NB4 (cell line): ENCODE data around the gene PRDM15.

ENCODE experiments used
- DNase-seq: peaks from one replicate; pipeline ENCODE4 v3.0.0; 2010; ENCODE audit warnings: low read depth
- H3K4me3 ChIP-seq: one replicate; pipeline ENCODE4 v1.5.1; 2011; ENCODE audit warnings: mild to moderate bottlenecking, low read depth, low read length, moderate library complexity
- CTCF ChIP-seq: IDR thresholded peaks from one replicate; pipeline ENCODE4 v1.5.1; 2012; ENCODE audit warnings: low read depth, low read length
- MYC ChIP-seq: IDR thresholded peaks from 2 replicates; pipeline ENCODE4 v1.6.1; 2011; ENCODE audit warnings: low read depth, low read length
- POLR2A ChIP-seq: IDR thresholded peaks from 2 replicates; pipeline ENCODE4 v1.6.1; 2011; ENCODE audit warnings: mild to moderate bottlenecking; ENCODE audit not compliant: insufficient read length; ENCODE audit errors: extremely low read depth
- TF ChIP-seq, protein P1 (sequence below): IDR thresholded peaks from 2 replicates; pipeline ENCODE4 v1.6.1; 2011; ENCODE audit warnings: low read depth, low read length

The PRDM15 gene

GRCh38 chr21:41924368-41924754 is 45.2 kb upstream of the PRDM15 start:
- TF ChIP-seq, protein P1, sequence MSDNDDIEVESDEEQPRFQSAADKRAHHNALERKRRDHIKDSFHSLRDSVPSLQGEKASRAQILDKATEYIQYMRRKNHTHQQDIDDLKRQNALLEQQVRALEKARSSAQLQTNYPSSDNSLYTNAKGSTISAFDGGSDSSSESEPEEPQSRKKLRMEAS, result no peak
- no peak for TF ChIP-seq POLR2A
- no peak for TF ChIP-seq CTCF
- no peak for TF ChIP-seq MYC
- no peak for DNase-seq
- no peak overlapping the region for H3K4me3 ChIP-seq

GRCh38 chr21:41923631-41924367 is 44.7 kb upstream of the PRDM15 start:
- no peak for TF ChIP-seq CTCF
- H3K4me3 ChIP-seq, result no peak overlapping the region
- no peak for DNase-seq

DNA sequence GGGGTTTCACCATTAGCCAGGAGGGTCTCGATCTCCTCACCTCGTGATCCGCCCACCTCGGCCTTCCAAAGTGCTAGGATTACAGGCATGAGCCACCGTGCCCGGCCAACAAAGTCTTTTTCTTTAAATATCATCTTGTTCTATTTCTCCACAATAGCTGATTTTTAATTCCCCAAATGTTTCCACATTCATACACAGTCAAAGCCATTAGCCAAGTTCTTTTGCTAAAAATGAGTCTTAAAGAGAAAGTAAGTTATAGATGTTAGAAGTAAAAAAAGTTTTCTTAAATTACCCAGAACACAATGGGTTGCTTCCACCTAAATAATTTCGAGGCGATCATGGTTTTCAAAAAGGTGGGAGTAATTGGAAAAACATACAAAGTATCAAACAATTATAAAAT is 44.0 kb upstream of the PRDM15 start:
- no peak for TF ChIP-seq MYC
- DNase-seq, result no peak
- no peak overlapping the region for H3K4me3 ChIP-seq

- no peak for TF ChIP-seq CTCF
- no peak for TF ChIP-seq POLR2A
- TF ChIP-seq, protein P1, result no peak
- TF ChIP-seq MYC, result no peak
- H3K4me3 ChIP-seq, result no peak overlapping the region
- DNase-seq, result no peak
These were observed 41.9 kb upstream of the PRDM15 start for GRCh38 chr21:41921021-41921420.

- no peak for TF ChIP-seq POLR2A
- TF ChIP-seq CTCF, result no peak
- no peak for TF ChIP-seq MYC
- TF ChIP-seq, protein P1, result no peak
- H3K4me3 ChIP-seq, result no peak overlapping the region
- DNase-seq, result no peak
These were observed 41.3 kb upstream of the PRDM15 start for GRCh38 chr21:41920476-41920875.

- no peak for DNase-seq
- no peak overlapping the region for H3K4me3 ChIP-seq
- no peak for TF ChIP-seq MYC
These were observed 40.7 kb upstream of the PRDM15 start for GRCh38 chr21:41919666-41920398.
